Esophagus muscularis mucosa (tissue), 4 donors: ENCODE results near the gene FAM13A. TPM values are rescaled to one million over a fixed set of nuclear protein-coding genes. Genes with fewer than 3 reads are reported as not detected.

Experiments used
- DNase-seq: peaks from one replicate; pipeline ENCODE4 v3.0.0-alpha.2; 2017; ENCODE audit errors: extremely low spot score
- H3K27ac ChIP-seq, 4 donors: fragments of 200-600 bp; sonication (generic); replicated peaks in 1 of 4; 1 replicate in 3 of 4; 2 replicates in 1 of 4; pipeline ENCODE4 v1.5.1; 2016 to 2019; ENCODE audit warnings: mild to moderate bottlenecking in 1 of 4
- H3K27me3 ChIP-seq, 4 donors: fragments of 200-600 bp; sonication (generic); one replicate each; pipeline versions ENCODE4 v1.5.1 to v1.6.0; 2016 to 2019
- H3K36me3 ChIP-seq, 4 donors: fragments of 200-600 bp; sonication (generic); one replicate each; pipeline ENCODE4 v1.5.1; 2016 to 2019
- H3K4me1 ChIP-seq, 4 donors: fragments of 200-600 bp; sonication (generic); one replicate each; pipeline ENCODE4 v1.5.1; 2016 to 2019
- H3K4me3 ChIP-seq, 4 donors: fragments of 200-600 bp; sonication (generic); 1 replicate in 2 of 4; 2 replicates in 2 of 4; pipeline ENCODE4 v1.5.1; 2016 to 2019; ENCODE audit warnings: mild to moderate bottlenecking in 4 of 4, moderate library complexity in 1 of 4
- H3K9me3 ChIP-seq, 4 donors: fragments of 200-600 bp; sonication (generic); 1 replicate in 3 of 4; 2 replicates in 1 of 4; pipeline ENCODE4 v1.5.1; 2016 to 2019
- EP300 ChIP-seq: sonication (generic); formaldehyde crosslinking; IDR thresholded peaks from one replicate; pipeline ENCODE4 v1.6.1; 2017; ENCODE audit warnings: antibody characterized with exemption
- POLR2A ChIP-seq: fragments of 450-650 bp; IDR thresholded peaks from one replicate; pipeline ENCODE4 v1.6.1; 2017; ENCODE audit warnings: antibody characterized with exemption, moderate library complexity, mild to moderate bottlenecking, low read depth
- POLR2AphosphoS5 ChIP-seq, 2 donors: sonication (generic); formaldehyde crosslinking; IDR thresholded peaks; one replicate each; pipeline ENCODE4 v1.6.1; 2017; ENCODE audit warnings: antibody characterized with exemption in 2 of 2
- WGBS: methylation state at CpG from one replicate; pipeline ENCODE4 v1.1.5; 2018; 5-methylcytosine and 5-hydroxymethylcytosine counted together
- intact Hi-C: fragments of 100-400 bp; cut with DNase I; formaldehyde crosslinking; loops from one replicate; pipeline ENCODE4 v1.15.1; 2023
- total RNA-seq, 4 donors: library from RNA; depleted of rRNA; stranded (reverse); fragments of >200 nt; gene quantifications; one replicate each; pipeline versions ENCODE4 v1.1.0 to v1.2.1, GENCODE V29; 2016
- TF ChIP-seq, protein P1 (sequence below), 3 experiments: fragments of 200-600 bp in 2 of 3; fragments of 450-650 bp in 1 of 3; sonication (generic) in 2 of 3; IDR thresholded peaks; one replicate each; pipeline ENCODE4 v1.5.1; 2017 to 2019; ENCODE audit warnings: antibody characterized with exemption in 3 of 3, mild to moderate bottlenecking in 2 of 3, moderate library complexity in 1 of 3

Gene FAM13A
- total RNA-seq, 4 donors from 2014 or later, result 22.4 to 27.2 (median 26.0) TPM

DNA sequence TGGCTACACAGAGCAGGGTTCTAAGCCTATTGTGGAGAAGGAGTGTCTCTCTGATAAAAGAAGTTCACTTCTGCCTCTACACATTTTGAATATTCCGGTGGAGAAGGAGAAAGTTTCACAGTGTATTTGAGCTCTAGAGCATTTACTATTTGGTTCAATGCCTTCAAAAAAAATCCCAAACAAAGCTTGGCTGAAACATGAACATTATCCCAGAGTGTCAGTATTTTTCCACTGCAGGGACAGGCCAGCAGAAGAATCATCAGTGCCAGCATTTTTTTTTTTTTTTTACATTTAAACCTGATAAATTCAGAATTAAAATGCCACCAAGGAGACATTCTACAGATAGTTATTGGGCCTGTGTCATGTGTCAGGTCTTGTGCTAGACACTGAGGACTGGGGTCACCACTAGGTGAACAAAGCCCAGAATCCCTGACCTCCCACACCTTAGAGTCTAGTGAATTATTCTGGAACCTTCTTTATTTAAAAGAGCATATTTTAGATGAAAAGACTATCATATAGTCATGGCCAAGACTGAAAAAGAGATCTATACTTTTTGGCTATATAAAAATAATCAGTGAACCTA is 311.3 kb downstream of the FAM13A start:
- Histone ChIP-seq H3K36me3 (peaks cover 20 to 47% (median 40%) of the 10 kb centered on the region in 4 donors), H3K27ac (peak overlapping the region; percentile 38 to 64 (median 56)), H3K4me1 (peaks cover 23 to 35% (median 29%) of the 10 kb centered on the region in 4 donors), H3K4me3 (no peak overlapping the region), H3K27me3 (no peaks in the 10 kb centered on the region), H3K9me3 (no peaks in the 10 kb centered on the region)
- DNase-seq, result no peak
- TF ChIP-seq EP300, result no peak
- TF ChIP-seq, protein P1, sequence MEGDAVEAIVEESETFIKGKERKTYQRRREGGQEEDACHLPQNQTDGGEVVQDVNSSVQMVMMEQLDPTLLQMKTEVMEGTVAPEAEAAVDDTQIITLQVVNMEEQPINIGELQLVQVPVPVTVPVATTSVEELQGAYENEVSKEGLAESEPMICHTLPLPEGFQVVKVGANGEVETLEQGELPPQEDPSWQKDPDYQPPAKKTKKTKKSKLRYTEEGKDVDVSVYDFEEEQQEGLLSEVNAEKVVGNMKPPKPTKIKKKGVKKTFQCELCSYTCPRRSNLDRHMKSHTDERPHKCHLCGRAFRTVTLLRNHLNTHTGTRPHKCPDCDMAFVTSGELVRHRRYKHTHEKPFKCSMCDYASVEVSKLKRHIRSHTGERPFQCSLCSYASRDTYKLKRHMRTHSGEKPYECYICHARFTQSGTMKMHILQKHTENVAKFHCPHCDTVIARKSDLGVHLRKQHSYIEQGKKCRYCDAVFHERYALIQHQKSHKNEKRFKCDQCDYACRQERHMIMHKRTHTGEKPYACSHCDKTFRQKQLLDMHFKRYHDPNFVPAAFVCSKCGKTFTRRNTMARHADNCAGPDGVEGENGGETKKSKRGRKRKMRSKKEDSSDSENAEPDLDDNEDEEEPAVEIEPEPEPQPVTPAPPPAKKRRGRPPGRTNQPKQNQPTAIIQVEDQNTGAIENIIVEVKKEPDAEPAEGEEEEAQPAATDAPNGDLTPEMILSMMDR (IDR thresholded peaks at IDR 0.05), result no peak
- no peak for TF ChIP-seq POLR2A
- no peak for TF ChIP-seq POLR2AphosphoS5 (IDR thresholded peaks at IDR 0.05)
- 62% methylated on average over 1 of the region's 1 CpG for WGBS
- intact Hi-C loops, result no loop called here

DNA sequence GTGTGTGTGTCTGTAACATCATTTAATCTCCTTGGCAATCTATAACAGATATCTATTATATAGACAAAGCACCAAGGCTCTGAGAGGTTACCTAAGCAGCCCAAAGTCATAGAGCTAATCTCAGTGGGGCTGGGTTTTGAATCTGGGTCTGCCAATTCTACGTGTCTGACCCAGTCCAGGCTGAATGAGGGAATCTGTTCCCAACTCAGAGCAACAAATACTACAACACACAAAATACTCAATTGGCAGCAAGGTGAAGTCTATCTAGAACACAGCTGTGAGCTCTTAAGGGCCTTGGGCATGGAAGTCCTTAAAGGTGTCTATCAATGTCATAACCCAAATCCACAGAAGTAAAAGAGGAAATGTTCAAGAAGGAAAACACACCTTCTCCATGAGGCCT is 311.8 kb downstream of the FAM13A start:
- H3K9me3 ChIP-seq, result no peaks in the 10 kb centered on the region
- intact Hi-C loops, result no loop called here
- DNase-seq, result no peak
- H3K27ac ChIP-seq, result peak overlapping the region in 3 of 4 donors; percentile 48 to 64 (median 64)
- 91% methylated on average over 1 of the region's 1 CpG for WGBS
- peaks cover 18 to 42% (median 35%) of the 10 kb centered on the region in 4 donors for H3K36me3 ChIP-seq
- H3K4me3 ChIP-seq, result no peak overlapping the region
- H3K27me3 ChIP-seq, result no peaks in the 10 kb centered on the region
- TF ChIP-seq EP300 (no peak), POLR2A (no peak), POLR2AphosphoS5 (IDR thresholded peaks at IDR 0.05) (no peak)
- TF ChIP-seq, protein P1 (IDR thresholded peaks at IDR 0.05), result no peak
- H3K4me1 ChIP-seq, result peaks cover 23 to 37% (median 32%) of the 10 kb centered on the region in 4 donors

DNA sequence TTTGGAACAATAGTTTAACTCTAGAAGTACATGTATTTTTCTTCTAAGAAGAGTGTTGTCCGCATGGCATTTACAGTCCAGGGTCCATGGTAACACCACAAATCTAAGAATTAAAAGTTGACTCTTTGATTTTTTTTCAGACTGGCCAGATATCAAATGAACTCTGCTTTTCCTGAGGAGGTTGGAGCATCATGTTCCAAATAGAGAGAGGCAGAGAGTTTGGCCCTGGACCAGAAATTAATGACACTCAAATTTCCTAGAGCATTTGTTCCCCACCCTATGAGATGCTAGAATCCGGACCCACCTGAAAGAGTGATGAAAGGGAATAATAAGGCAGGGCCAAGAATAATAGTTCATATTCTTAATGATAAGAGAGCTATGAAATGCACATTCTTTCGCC is 312.4 kb downstream of the FAM13A start:
- no peak for DNase-seq
- Histone ChIP-seq H3K9me3 (no peaks in the 10 kb centered on the region), H3K36me3 (peaks cover 13 to 36% (median 30%) of the 10 kb centered on the region in 4 donors), H3K27ac (peak overlapping the region in 1 of 4 donors; percentile 64), H3K27me3 (no peaks in the 10 kb centered on the region), H3K4me1 (peaks cover 23 to 41% (median 34%) of the 10 kb centered on the region in 4 donors), H3K4me3 (no peak overlapping the region)
- WGBS, result 88% methylated on average over 3 of the region's 3 CpGs
- intact Hi-C loops, result no loop called here
- TF ChIP-seq EP300 (no peak), POLR2AphosphoS5 (IDR thresholded peaks at IDR 0.05) (no peak), POLR2A (no peak)
- TF ChIP-seq, protein P1 (IDR thresholded peaks at IDR 0.05), result no peak

DNA sequence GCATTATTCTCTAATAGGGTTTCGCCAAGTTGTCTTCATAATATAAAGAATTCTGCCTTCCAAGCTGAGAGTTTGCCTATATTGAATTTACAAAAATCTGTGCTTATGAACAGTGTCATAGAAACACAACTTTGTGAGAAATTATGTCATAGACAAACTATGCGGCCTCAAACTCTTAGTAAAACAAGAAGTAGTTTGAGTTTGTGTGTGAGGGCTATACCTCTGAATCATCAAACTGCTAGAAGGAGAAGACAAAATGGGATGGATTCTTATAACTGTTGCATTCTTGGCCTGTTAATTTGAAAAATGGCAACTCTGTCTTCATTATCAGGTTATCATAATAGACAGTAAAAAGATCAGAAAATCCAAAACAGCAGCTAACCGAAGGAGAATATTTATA is 313.3 kb downstream of the FAM13A start:
- TF ChIP-seq POLR2A (no peak), EP300 (no peak), POLR2AphosphoS5 (IDR thresholded peaks at IDR 0.05) (no peak)
- TF ChIP-seq, protein P1 (IDR thresholded peaks at IDR 0.05), result no peak
- peaks cover 6 to 31% (median 22%) of the 10 kb centered on the region in 4 donors for H3K36me3 ChIP-seq
- H3K9me3 ChIP-seq, result no peaks in the 10 kb centered on the region
- H3K4me1 ChIP-seq, result peaks cover 23 to 49% (median 38%) of the 10 kb centered on the region in 4 donors
- no peak overlapping the region for H3K4me3 ChIP-seq
- H3K27ac ChIP-seq, result no peak overlapping the region
- WGBS, result 85% methylated on average over 3 of the region's 3 CpGs
- intact Hi-C loops, result no loop called here
- H3K27me3 ChIP-seq, result no peaks in the 10 kb centered on the region
- no peak for DNase-seq

DNA sequence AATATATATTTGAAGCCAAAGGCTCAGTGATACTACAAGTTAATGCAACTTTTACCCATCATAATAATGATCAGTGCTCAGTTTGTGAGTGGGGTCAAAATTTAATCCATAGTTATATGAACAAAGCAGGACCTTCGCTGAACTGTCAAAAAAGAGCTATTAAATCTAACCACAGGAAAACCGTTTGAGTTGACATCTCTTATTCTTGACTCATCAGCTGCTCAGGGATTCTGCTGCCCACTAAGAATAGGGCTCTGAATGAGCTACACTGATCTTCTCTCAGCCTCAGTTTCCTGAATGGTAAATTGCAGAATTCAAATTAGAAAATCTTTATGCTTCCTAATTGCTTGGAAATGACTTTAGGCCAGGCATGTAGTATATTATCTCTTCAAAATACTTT is 314.4 kb downstream of the FAM13A start:
- WGBS, result 72% methylated on average over 2 of the region's 2 CpGs
- H3K4me1 ChIP-seq, result peaks cover 23 to 60% (median 49%) of the 10 kb centered on the region in 4 donors
- intact Hi-C loops, result no loop called here
- H3K4me3 ChIP-seq, result no peak overlapping the region
- TF ChIP-seq EP300, result no peak
- TF ChIP-seq, protein P1 (IDR thresholded peaks at IDR 0.05), result no peak
- TF ChIP-seq POLR2AphosphoS5 (IDR thresholded peaks at IDR 0.05), result no peak
- no peak for TF ChIP-seq POLR2A
- H3K36me3 ChIP-seq, result peaks cover 0 to 29% (median 15%) of the 10 kb centered on the region in 4 donors
- DNase-seq, result no peak
- no peak overlapping the region for H3K27ac ChIP-seq
- no peaks in the 10 kb centered on the region for H3K27me3 ChIP-seq
- no peaks in the 10 kb centered on the region for H3K9me3 ChIP-seq
